Measurements from ENCODE around the gene CLIC6. TPM values are rescaled to one million over a fixed set of nuclear protein-coding genes. Genes with fewer than 3 reads are reported as not detected.

The CLIC6 gene
- total RNA-seq, 1 experiment from 2014 or later, result not detected

- no peaks in the 10 kb centered on the region for H3K36me3 ChIP-seq (ENCODE audit: low read depth, low read length)
- CTCF ChIA-PET, result no interaction called here
- no peaks in the 10 kb centered on the region for H3F3A ChIP-seq (ENCODE audit: low read length, unreplicated experiment)
- intact Hi-C loops (cut with micrococcal nuclease), result no loop called here
- H3K9me3 ChIP-seq (ENCODE audit: low read length), result no peaks in the 10 kb centered on the region
- H2AFZ ChIP-seq (ENCODE audit: low read length), result no peak overlapping the region
- H3K27me3 ChIP-seq (ENCODE audit: low read length), result no peaks in the 10 kb centered on the region
- BruUV-seq (replicated peaks), result no TSS peak
- H3K4me1 ChIP-seq (ENCODE audit: insufficient read depth, low read length), result peaks cover 9% of the 10 kb centered on the region; the same call in 1 of the 2 replicates
- DNase-seq, result no peak
- no peak for TF ChIP-seq CTCF (conservative IDR thresholded peaks at IDR 0.05; ENCODE audit: low read depth, low read length)
- no peak for TF ChIP-seq EZH2 (IDR thresholded peaks at IDR 0.05; ENCODE audit: low read length, unreplicated experiment)
- no peak for TF ChIP-seq EZH2phosphoT487 (IDR thresholded peaks at IDR 0.05; ENCODE audit: borderline replicate concordance, low read length)
- H3K4me2 ChIP-seq (ENCODE audit: low read length), result no peak overlapping the region
- no peaks in the 10 kb centered on the region for H3K79me2 ChIP-seq (ENCODE audit: low read length)
- ATAC-seq, result no peak
- no peak overlapping the region for H3K9ac ChIP-seq (ENCODE audit: low read length)
- no peak overlapping the region for H3K27ac ChIP-seq (ENCODE audit: low read length)
- POLR2A ChIA-PET (ENCODE audit: unreplicated experiment), result no interaction called here
- no peaks in the 10 kb centered on the region for H4K20me1 ChIP-seq (ENCODE audit: low read length)
- H3K4me3 ChIP-seq (ENCODE audit: low read length), result no peak overlapping the region
- H3K9me2 ChIP-seq (replicated peaks; ENCODE audit: low read length), result no peaks in the 10 kb centered on the region; the same call in 1 of the 2 replicates
These were observed 55.5 kb downstream of the CLIC6 start for GRCh38 chr21:34724131-34724856.

GRCh38 chr21:34724857-34725195 is 56.0 kb downstream of the CLIC6 start:
- ATAC-seq (no peak), DNase-seq (no peak)
- no peak overlapping the region for H3K4me2 ChIP-seq (ENCODE audit: low read length)
- H3K9ac ChIP-seq (ENCODE audit: low read length), result no peak overlapping the region
- TF ChIP-seq EZH2 (IDR thresholded peaks at IDR 0.05; ENCODE audit: low read length, unreplicated experiment), result no peak
- TF ChIP-seq CTCF (conservative IDR thresholded peaks at IDR 0.05; ENCODE audit: low read depth, low read length), result no peak
- TF ChIP-seq EZH2phosphoT487 (IDR thresholded peaks at IDR 0.05; ENCODE audit: borderline replicate concordance, low read length), result no peak
- ChIA-PET CTCF (no interaction called here), POLR2A (ENCODE audit: unreplicated experiment) (no interaction called here)
- H3K27ac ChIP-seq (ENCODE audit: low read length), result no peak overlapping the region
- no peaks in the 10 kb centered on the region for H3K9me3 ChIP-seq (ENCODE audit: low read length)
- H3F3A ChIP-seq (ENCODE audit: low read length, unreplicated experiment), result no peaks in the 10 kb centered on the region
- H4K20me1 ChIP-seq (ENCODE audit: low read length), result no peaks in the 10 kb centered on the region
- no peaks in the 10 kb centered on the region for H3K36me3 ChIP-seq (ENCODE audit: low read depth, low read length)
- no peak overlapping the region for H2AFZ ChIP-seq (ENCODE audit: low read length)
- H3K9me2 ChIP-seq (replicated peaks; ENCODE audit: low read length), result no peaks in the 10 kb centered on the region; the same call in 1 of the 2 replicates
- no peak overlapping the region for H3K4me3 ChIP-seq (ENCODE audit: low read length)
- intact Hi-C loops (cut with micrococcal nuclease), result no loop called here
- H3K27me3 ChIP-seq (ENCODE audit: low read length), result no peaks in the 10 kb centered on the region
- peaks cover 9% of the 10 kb centered on the region; the same call in 1 of the 2 replicates for H3K4me1 ChIP-seq (ENCODE audit: insufficient read depth, low read length)
- no peaks in the 10 kb centered on the region for H3K79me2 ChIP-seq (ENCODE audit: low read length)
- no TSS peak for BruUV-seq (replicated peaks)
